H9 (cell line): Measurements from ENCODE around the gene CLDN11. TPM values are rescaled to one million over a fixed set of nuclear protein-coding genes. Genes with fewer than 3 reads are reported as not detected.
A peak's percentile ranks its signal among the peaks of the same experiment; 100 is the strongest.

Experiments
- DNase-seq: peaks from one replicate; pipeline ENCODE4 v3.0.0-alpha.2; 2017
- H2AFZ ChIP-seq: one replicate; pipeline ENCODE4 v1.6.1; 2013; ENCODE audit warnings: mild to moderate bottlenecking, low read length, control low read depth, moderate library complexity
- H2AK5ac ChIP-seq: 2 replicates; pipeline ENCODE4 v1.6.1; 2013; ENCODE audit warnings: low read length, control low read depth, mixed read lengths; ENCODE audit not compliant: insufficient read length
- H2BK120ac ChIP-seq: one replicate; pipeline ENCODE4 v1.6.1; 2013; ENCODE audit warnings: low read depth, mild to moderate bottlenecking, low read length, control low read depth, inconsistent platforms; ENCODE audit not compliant: poor library complexity, severe bottlenecking
- H2BK12ac ChIP-seq: 2 replicates; pipeline ENCODE4 v1.6.1; 2013; ENCODE audit warnings: low read length, control low read depth, mixed read lengths, low read depth; ENCODE audit not compliant: insufficient read length
- H2BK15ac ChIP-seq: 2 replicates; pipeline ENCODE4 v1.6.1; 2013; ENCODE audit warnings: low read depth, low read length, control low read depth
- H2BK20ac ChIP-seq: one replicate; pipeline ENCODE4 v1.6.1; 2013; ENCODE audit warnings: low read depth, mild to moderate bottlenecking, low read length, control low read depth, inconsistent platforms; ENCODE audit not compliant: poor library complexity, severe bottlenecking
- H2BK5ac ChIP-seq: 2 replicates; pipeline ENCODE4 v1.6.1; 2013; ENCODE audit warnings: low read length, control low read depth, mixed read lengths; ENCODE audit not compliant: insufficient read length
- H3K14ac ChIP-seq: 2 replicates; pipeline ENCODE4 v1.6.1; 2013; ENCODE audit warnings: low read length, control low read depth; ENCODE audit not compliant: insufficient read depth
- H3K18ac ChIP-seq: 2 replicates; pipeline ENCODE4 v1.6.1; 2013; ENCODE audit warnings: low read depth, mild to moderate bottlenecking, mixed read lengths, low read length, control low read depth; ENCODE audit not compliant: insufficient read length
- H3K23ac ChIP-seq: 2 replicates; pipeline ENCODE4 v1.6.1; 2013; ENCODE audit warnings: low read length, control low read depth, mixed read lengths, low read depth; ENCODE audit not compliant: insufficient read length
- H3K23me2 ChIP-seq: 2 replicates; pipeline ENCODE4 v1.6.1; 2013; ENCODE audit warnings: low read depth, mild to moderate bottlenecking, mixed read lengths, low read length, control low read depth; ENCODE audit not compliant: insufficient read length, poor library complexity, severe bottlenecking
- H3K27ac ChIP-seq: 2 replicates; pipeline ENCODE4 v1.5.1; 2013; ENCODE audit warnings: low read length, control low read depth, mixed read lengths, low read depth; ENCODE audit not compliant: insufficient read length
- H3K27me3 ChIP-seq: 2 replicates; pipeline ENCODE4 v1.6.1; 2013; ENCODE audit warnings: low read length, control low read depth, inconsistent platforms; ENCODE audit not compliant: insufficient read depth
- H3K4ac ChIP-seq: 2 replicates; pipeline ENCODE4 v1.6.1; 2013; ENCODE audit warnings: low read depth, mild to moderate bottlenecking, control low read depth, inconsistent platforms, low read length, moderate library complexity
- H3K4me1 ChIP-seq: 2 replicates; pipeline ENCODE4 v1.6.1; 2013; ENCODE audit warnings: low read length, control low read depth, inconsistent platforms; ENCODE audit not compliant: insufficient read depth
- H3K4me2 ChIP-seq: 2 replicates; pipeline ENCODE4 v1.6.1; 2013; ENCODE audit warnings: low read length, control low read depth, mixed read lengths; ENCODE audit not compliant: insufficient read length, insufficient read depth
- H3K56ac ChIP-seq: 2 replicates; pipeline ENCODE4 v1.6.1; 2013; ENCODE audit warnings: low read depth, mild to moderate bottlenecking, mixed read lengths, low read length, control low read depth; ENCODE audit not compliant: insufficient read length
- H3K79me1 ChIP-seq: 2 replicates; pipeline ENCODE4 v1.6.1; 2013; ENCODE audit warnings: low read depth, mild to moderate bottlenecking, moderate library complexity, low read length, control low read depth, inconsistent platforms; ENCODE audit not compliant: insufficient read depth, poor library complexity, severe bottlenecking
- H3K79me2 ChIP-seq: 2 replicates; pipeline ENCODE4 v1.6.1; 2013; ENCODE audit warnings: low read length, control low read depth, inconsistent platforms; ENCODE audit not compliant: insufficient read depth
- H3K9ac ChIP-seq: 2 replicates; pipeline ENCODE4 v1.6.1; 2013; ENCODE audit warnings: low read length, control low read depth, mixed read lengths; ENCODE audit not compliant: insufficient read length; ENCODE audit errors: extremely low read depth
- H3K9me3 ChIP-seq: one replicate; pipeline ENCODE4 v1.6.1; 2013; ENCODE audit warnings: low read depth, low read length, inconsistent platforms; ENCODE audit not compliant: control insufficient read depth
- H3T11ph ChIP-seq: one replicate; pipeline ENCODE4 v1.6.1; 2013; ENCODE audit warnings: mild to moderate bottlenecking, low read length, control low read depth, inconsistent platforms
- H4K20me1 ChIP-seq: one replicate; pipeline ENCODE4 v1.6.1; 2013; ENCODE audit not compliant: control insufficient read depth, insufficient read length, insufficient read depth
- H4K5ac ChIP-seq: 2 replicates; pipeline ENCODE4 v1.6.1; 2013; ENCODE audit warnings: low read depth, mild to moderate bottlenecking, mixed read lengths, low read length, control low read depth; ENCODE audit not compliant: insufficient read length
- H4K8ac ChIP-seq: replicated peaks from 2 replicates; pipeline ENCODE4 v1.6.1; 2013; ENCODE audit warnings: low read length, control low read depth, mixed read lengths, low read depth; ENCODE audit not compliant: insufficient read length
- H4K91ac ChIP-seq: 2 replicates; pipeline ENCODE4 v1.6.1; 2013; ENCODE audit warnings: low read depth, mild to moderate bottlenecking, moderate library complexity, mixed read lengths, low read length, control low read depth; ENCODE audit not compliant: insufficient read length
- H3K27ac Mint-ChIP-seq, 3 experiments: 2 replicates in 2 of 3; 3 replicates in 1 of 3; pipeline ENCODE4 v1.8.0; 2020 to 2021; ENCODE audit warnings: mixed read lengths in 3 of 3, mild to moderate bottlenecking in 1 of 3, moderate library complexity in 1 of 3
- H3K27me3 Mint-ChIP-seq: 2 replicates; pipeline ENCODE4 v1.8.0; 2021; ENCODE audit warnings: low read depth, mild to moderate bottlenecking, moderate library complexity, mixed read lengths
- H3K36me3 Mint-ChIP-seq, 3 experiments: 2 replicates in 2 of 3; 3 replicates in 1 of 3; pipeline ENCODE4 v1.8.0; 2020 to 2021; ENCODE audit warnings: low read depth in 3 of 3, mixed read lengths in 3 of 3; ENCODE audit not compliant: insufficient read depth in 1 of 3
- H3K4me1 Mint-ChIP-seq, 2 experiments: 2 replicates each; pipeline ENCODE4 v1.8.0; 2020; ENCODE audit warnings: mixed read lengths in 2 of 2
- H3K4me3 Mint-ChIP-seq, 2 experiments: 2 replicates in 1 of 2; 3 replicates in 1 of 2; pipeline ENCODE4 v1.8.0; 2020 to 2021; ENCODE audit warnings: mild to moderate bottlenecking in 2 of 2, mixed read lengths in 2 of 2, moderate library complexity in 1 of 2
- H3K9me3 Mint-ChIP-seq, 2 experiments: 2 replicates in 1 of 2; 3 replicates in 1 of 2; pipeline ENCODE4 v1.8.0; 2020; ENCODE audit warnings: mild to moderate bottlenecking in 2 of 2, mixed read lengths in 2 of 2, moderate library complexity in 1 of 2
- WGBS: extraction: QIAGEN DNeasy Blood & Tissue Kit; methylation state at CpG from one replicate; pipeline ENCODE4 v1.1.7; 2013; ENCODE audit warnings: missing lambda C conversion rate, low lambda C conversion rate, mixed read lengths; ENCODE audit not compliant: insufficient read length; ENCODE audit errors: extremely low coverage; 5-methylcytosine and 5-hydroxymethylcytosine counted together
- total RNA-seq: library from RNA; stranded (reverse); gene quantifications from 2 replicates; pipeline ENCODE4 v1.2.1, GENCODE V29; 2021
- TF ChIP-seq, protein P1 (sequence below): fragments of 200-600 bp; sonication (generic); conservative IDR thresholded peaks from 3 replicates; pipeline ENCODE4 v1.8.0; 2021; ENCODE audit warnings: antibody characterized with exemption, mild to moderate bottlenecking

The CLDN11 gene
- total RNA-seq, 1 experiment from 2014 or later, result 1.7 TPM

DNA sequence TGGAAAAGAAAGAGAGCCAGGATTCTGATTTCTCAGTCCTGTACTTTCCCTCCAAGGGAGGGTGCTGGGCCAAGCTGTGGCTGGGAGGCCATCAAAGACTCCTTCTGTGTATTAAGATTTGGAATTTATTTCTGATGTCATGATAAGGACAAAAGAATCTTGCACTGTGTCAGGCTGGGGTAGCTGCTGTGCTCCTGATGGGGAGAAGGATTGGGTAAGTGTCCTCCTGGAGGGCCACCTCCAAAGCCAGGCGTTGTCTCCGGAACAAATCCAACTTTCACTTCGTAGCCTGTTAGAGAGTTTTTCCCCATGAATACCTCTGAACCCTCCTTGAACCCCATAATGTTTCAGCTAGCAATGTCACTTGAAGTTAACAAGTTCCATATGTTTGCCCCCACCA lies 29.9 kb downstream of the CLDN11 start:
- H2BK5ac ChIP-seq, result no peak overlapping the region
- no peaks in the 10 kb centered on the region for H3K23me2 ChIP-seq
- H3T11ph ChIP-seq, result no peak overlapping the region
- H3K9me3 ChIP-seq, result no peaks in the 10 kb centered on the region
- H3K18ac ChIP-seq, result no peak overlapping the region
- no peaks in the 10 kb centered on the region for H3K4me1 ChIP-seq
- no peak overlapping the region for H3K4me2 ChIP-seq
- H2AK5ac ChIP-seq, result no peak overlapping the region
- no peak overlapping the region for H2BK120ac ChIP-seq
- H2BK12ac ChIP-seq, result no peak overlapping the region
- H3K27me3 ChIP-seq, result no peaks in the 10 kb centered on the region
- no peaks in the 10 kb centered on the region for H3K79me1 ChIP-seq
- WGBS, result no CpG with 5 or more reads among the region's 3 CpGs
- H4K91ac ChIP-seq, result no peak overlapping the region
- H4K5ac ChIP-seq, result no peak overlapping the region
- H3K9ac ChIP-seq, result no peak overlapping the region
- no peaks in the 10 kb centered on the region for H3K9me3 Mint-ChIP-seq
- H3K79me2 ChIP-seq, result no peaks in the 10 kb centered on the region
- H3K4me3 Mint-ChIP-seq, result no peak overlapping the region
- no peak overlapping the region for H4K8ac ChIP-seq
- H3K27ac Mint-ChIP-seq, result peak overlapping the region in 1 of 3 experiments; percentile 41; a peak in 1 of 7 replicates
- no peak for DNase-seq
- no peak overlapping the region for H3K27ac ChIP-seq
- H3K36me3 Mint-ChIP-seq, result no peaks in the 10 kb centered on the region
- no peak overlapping the region for H2BK20ac ChIP-seq
- no peak overlapping the region for H3K23ac ChIP-seq
- no peaks in the 10 kb centered on the region for H4K20me1 ChIP-seq
- no peak overlapping the region for H3K4ac ChIP-seq
- TF ChIP-seq, protein P1, sequence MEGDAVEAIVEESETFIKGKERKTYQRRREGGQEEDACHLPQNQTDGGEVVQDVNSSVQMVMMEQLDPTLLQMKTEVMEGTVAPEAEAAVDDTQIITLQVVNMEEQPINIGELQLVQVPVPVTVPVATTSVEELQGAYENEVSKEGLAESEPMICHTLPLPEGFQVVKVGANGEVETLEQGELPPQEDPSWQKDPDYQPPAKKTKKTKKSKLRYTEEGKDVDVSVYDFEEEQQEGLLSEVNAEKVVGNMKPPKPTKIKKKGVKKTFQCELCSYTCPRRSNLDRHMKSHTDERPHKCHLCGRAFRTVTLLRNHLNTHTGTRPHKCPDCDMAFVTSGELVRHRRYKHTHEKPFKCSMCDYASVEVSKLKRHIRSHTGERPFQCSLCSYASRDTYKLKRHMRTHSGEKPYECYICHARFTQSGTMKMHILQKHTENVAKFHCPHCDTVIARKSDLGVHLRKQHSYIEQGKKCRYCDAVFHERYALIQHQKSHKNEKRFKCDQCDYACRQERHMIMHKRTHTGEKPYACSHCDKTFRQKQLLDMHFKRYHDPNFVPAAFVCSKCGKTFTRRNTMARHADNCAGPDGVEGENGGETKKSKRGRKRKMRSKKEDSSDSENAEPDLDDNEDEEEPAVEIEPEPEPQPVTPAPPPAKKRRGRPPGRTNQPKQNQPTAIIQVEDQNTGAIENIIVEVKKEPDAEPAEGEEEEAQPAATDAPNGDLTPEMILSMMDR, result no peak
- no peak overlapping the region for H2BK15ac ChIP-seq
- no peak overlapping the region for H3K14ac ChIP-seq
- peaks cover 4% of the 10 kb centered on the region in 2 experiments for H3K4me1 Mint-ChIP-seq
- H3K56ac ChIP-seq, result no peak overlapping the region
- H3K27me3 Mint-ChIP-seq, result no peaks in the 10 kb centered on the region
- no peak overlapping the region for H2AFZ ChIP-seq
